H1 (cell line): ENCODE results near the gene GPBP1. TPM values are rescaled to one million over a fixed set of nuclear protein-coding genes. Genes with fewer than 3 reads are reported as not detected.

Experiments
- CTCF ChIA-PET: fragments of 300-600 bp; sonication (Branson Sonifier 250); formaldehyde crosslinking; loops from one replicate; lab custom pipeline; 2021; ENCODE audit not compliant: partially characterized antibody; lab: Charles Lee
- POLR2A ChIA-PET: fragments of 300-600 bp; sonication (Branson Sonifier 250); formaldehyde crosslinking; loops from one replicate; lab custom pipeline; 2021; ENCODE audit warnings: inconsistent platforms; ENCODE audit not compliant: partially characterized antibody; lab: Charles Lee
- DNase-seq, 2 experiments: peaks; one replicate each; pipeline versions ENCODE4 v3.0.0 to v3.0.0-alpha.2; 2010 to 2022; ENCODE audit warnings: low spot score in 2 of 2, low read depth in 1 of 2, mixed read lengths in 1 of 2
- FAIRE-seq: peaks from 2 replicates; lab custom pipeline; 2011; peaks lifted over from hg19 to GRCh38; lab: Jason Lieb, UNC
- H2AFZ ChIP-seq: 2 replicates; pipeline ENCODE4 v1.8.1; 2012; ENCODE audit warnings: low read length, inconsistent platforms
- H2AK5ac ChIP-seq: 2 replicates; pipeline ENCODE4 v1.6.1; 2013; ENCODE audit warnings: low read depth, low read length
- H2BK120ac ChIP-seq: replicated peaks from 2 replicates; pipeline ENCODE3; 2013; ENCODE audit warnings: low read depth, low read length, inconsistent platforms
- H2BK12ac ChIP-seq: 2 replicates; pipeline ENCODE4 v1.6.1; 2013; ENCODE audit warnings: low read depth, low read length
- H2BK15ac ChIP-seq: 2 replicates; pipeline ENCODE4 v1.6.1; 2013; ENCODE audit warnings: low read length
- H2BK20ac ChIP-seq: 2 replicates; pipeline ENCODE4 v1.6.1; 2013; ENCODE audit warnings: low read length
- H2BK5ac ChIP-seq: 2 replicates; pipeline ENCODE4 v1.6.1; 2013; ENCODE audit warnings: low read depth, low read length
- H3K14ac ChIP-seq: 2 replicates; pipeline ENCODE4 v1.6.1; 2013; ENCODE audit warnings: inconsistent platforms; ENCODE audit not compliant: insufficient read length
- H3K18ac ChIP-seq: 2 replicates; pipeline ENCODE4 v1.6.1; 2013; ENCODE audit warnings: low read length; ENCODE audit errors: extremely low read depth
- H3K23ac ChIP-seq: 2 replicates; pipeline ENCODE4 v1.6.1; 2013; ENCODE audit warnings: inconsistent platforms; ENCODE audit not compliant: insufficient read length
- H3K23me2 ChIP-seq: 2 replicates; pipeline ENCODE4 v1.6.1; 2013; ENCODE audit warnings: low read depth, low read length
- H3K27ac ChIP-seq: 2 replicates; pipeline ENCODE4 v1.6.1; 2011; ENCODE audit warnings: low read depth, low read length, inconsistent platforms
- H3K27me3 ChIP-seq, 4 experiments: replicated peaks in 1 of 4; 1 replicate in 1 of 4; 2 replicates in 3 of 4; pipeline versions ENCODE4 v1.6.1 to v1.8.1; 2011 to 2013; ENCODE audit warnings: low read length in 3 of 4, mild to moderate bottlenecking in 3 of 4, inconsistent platforms in 2 of 4, mixed read lengths in 2 of 4, moderate library complexity in 1 of 4; ENCODE audit not compliant: control insufficient read depth in 3 of 4, insufficient read depth in 3 of 4; ENCODE audit errors: extremely low read depth in 1 of 4
- H3K36me3 ChIP-seq, 4 experiments: 2 replicates each; pipeline versions ENCODE4 v1.6.1 to v1.8.1; 2011 to 2013; ENCODE audit warnings: mild to moderate bottlenecking in 4 of 4, low read length in 3 of 4, moderate library complexity in 2 of 4, control low read depth in 1 of 4, inconsistent platforms in 1 of 4; ENCODE audit not compliant: insufficient read depth in 4 of 4, control insufficient read depth in 2 of 4
- H3K4ac ChIP-seq: replicated peaks from 2 replicates; pipeline ENCODE3; 2013; ENCODE audit warnings: low read length, low read depth, mixed read lengths, inconsistent platforms; ENCODE audit not compliant: insufficient read length
- H3K4me1 ChIP-seq, 4 experiments: replicated peaks in 1 of 4; 1 replicate in 1 of 4; 2 replicates in 3 of 4; pipeline versions ENCODE4 v1.6.1 to v1.8.1; 2011 to 2013; ENCODE audit warnings: low read length in 3 of 4, inconsistent platforms in 2 of 4, mixed read lengths in 1 of 4; ENCODE audit not compliant: insufficient read depth in 4 of 4, control insufficient read depth in 3 of 4
- H3K4me2 ChIP-seq, 2 experiments: 2 replicates each; pipeline versions ENCODE4 v1.6.1 to v1.8.1; 2011 to 2013; ENCODE audit warnings: low read depth in 2 of 2, low read length in 2 of 2, control low read depth in 1 of 2, inconsistent platforms in 1 of 2, mild to moderate bottlenecking in 1 of 2; ENCODE audit not compliant: insufficient read depth in 1 of 2
- H3K4me3 ChIP-seq, 4 experiments: fragments of 200-600, 300-600 bp in 1 of 4; sonication (generic), shearing (Covaris generic), sonication (Bioruptor Twin) in 1 of 4; 2 replicates each; pipeline versions ENCODE4 v1.5.1 to v1.8.1; 2011 to 2016; ENCODE audit warnings: low read length in 4 of 4, low read depth in 3 of 4, control low read depth in 2 of 4, inconsistent platforms in 2 of 4, mild to moderate bottlenecking in 2 of 4, mixed read lengths in 1 of 4, moderate library complexity in 1 of 4; ENCODE audit not compliant: insufficient read depth in 2 of 4; ENCODE audit errors: extremely low read depth in 1 of 4
- H3K56ac ChIP-seq: replicated peaks from 2 replicates; pipeline ENCODE3; 2013; ENCODE audit warnings: low read depth, mild to moderate bottlenecking, mixed read lengths, low read length, inconsistent platforms; ENCODE audit not compliant: insufficient read length
- H3K79me1 ChIP-seq: 2 replicates; pipeline ENCODE4 v1.6.1; 2013; ENCODE audit warnings: low read depth, low read length, control low read depth
- H3K79me2 ChIP-seq, 2 experiments: 2 replicates each; pipeline versions ENCODE4 v1.6.1 to v1.8.1; 2012 to 2013; ENCODE audit warnings: low read length in 2 of 2, mild to moderate bottlenecking in 2 of 2, inconsistent platforms in 1 of 2; ENCODE audit not compliant: insufficient read depth in 2 of 2, control insufficient read depth in 1 of 2
- H3K9ac ChIP-seq, 4 experiments: replicated peaks in 1 of 4; 1 replicate in 1 of 4; 2 replicates in 3 of 4; pipeline versions ENCODE4 v1.6.1 to v1.8.1; 2011 to 2013; ENCODE audit warnings: low read depth in 3 of 4, low read length in 3 of 4, control low read depth in 2 of 4, mild to moderate bottlenecking in 2 of 4, moderate library complexity in 2 of 4, inconsistent platforms in 1 of 4; ENCODE audit errors: extremely low read depth in 1 of 4
- H3K9me3 ChIP-seq, 2 experiments: 2 replicates each; pipeline versions ENCODE4 v1.6.1 to v1.8.1; 2012 to 2013; ENCODE audit warnings: mild to moderate bottlenecking in 2 of 2, moderate library complexity in 2 of 2, control low read depth in 1 of 2, inconsistent platforms in 1 of 2, low read depth in 1 of 2, low read length in 1 of 2, mixed read lengths in 1 of 2; ENCODE audit not compliant: insufficient read depth in 2 of 2
- H4K20me1 ChIP-seq, 2 experiments: replicated peaks in 1 of 2; 2 replicates each; pipeline versions ENCODE3 to v1.8.1; 2011 to 2013; ENCODE audit warnings: inconsistent platforms in 2 of 2, low read length in 2 of 2, mild to moderate bottlenecking in 1 of 2; ENCODE audit not compliant: insufficient read depth in 2 of 2, control insufficient read depth in 1 of 2
- H4K5ac ChIP-seq: 2 replicates; pipeline ENCODE4 v1.6.1; 2013; ENCODE audit warnings: low read length, low read depth, mixed read lengths, inconsistent platforms; ENCODE audit not compliant: insufficient read length
- H4K8ac ChIP-seq: 2 replicates; pipeline ENCODE4 v1.8.0; 2013; ENCODE audit warnings: mild to moderate bottlenecking, moderate library complexity, low read length, inconsistent platforms; ENCODE audit not compliant: insufficient read depth; ENCODE audit errors: extremely low read depth
- H4K91ac ChIP-seq: replicated peaks from 2 replicates; pipeline ENCODE3; 2013; ENCODE audit warnings: low read length, mixed read lengths, inconsistent platforms; ENCODE audit not compliant: insufficient read length
- POLR2A ChIP-seq, 2 experiments: IDR thresholded peaks; 1 replicate in 1 of 2; 2 replicates in 1 of 2; pipeline ENCODE4 v1.6.1; 2011; ENCODE audit warnings: low read depth in 2 of 2, low read length in 2 of 2, mild to moderate bottlenecking in 2 of 2; ENCODE audit errors: control extremely low read depth in 1 of 2
- TAF1 ChIP-seq: IDR thresholded peaks from 2 replicates; pipeline ENCODE4 v1.6.1; 2011; ENCODE audit warnings: mild to moderate bottlenecking, low read depth, low read length
- WGBS, 2 experiments: shearing (Covaris generic) in 1 of 2; methylation state at CpG; one replicate each; pipeline versions ENCODE4 v1.1.6 to v1.1.7; 2013 to 2015; ENCODE audit warnings: low lambda C conversion rate in 2 of 2, mixed read lengths in 2 of 2, inconsistent platforms in 1 of 2, low coverage in 1 of 2, missing lambda C conversion rate in 1 of 2; ENCODE audit not compliant: insufficient replicate concordance in 2 of 2, insufficient coverage in 1 of 2, insufficient read length in 1 of 2; ENCODE audit errors: extremely low coverage in 1 of 2, missing lambda C conversion rate in 1 of 2; 5-methylcytosine and 5-hydroxymethylcytosine counted together
- polyA plus RNA-seq, 7 experiments: library from polyadenylated mRNA; depleted of rRNA in 3 of 7; stranded (reverse) in 5 of 7; unstranded in 2 of 7; fragments of >200 nt in 5 of 7; fragments of 200-250 nt in 2 of 7; gene quantifications; 1 replicate in 5 of 7; 2 replicates in 1 of 7; 4 replicates in 1 of 7; pipeline versions ENCODE4 v1.2.1 to v1.2.3, GENCODE V29; 2011 to 2013; ENCODE audit warnings: missing spikeins in 2 of 7, mixed read lengths in 2 of 7
- total RNA-seq: library from RNA; stranded (reverse); fragmentation: NEBNext Ultra II Directional; extraction: Animal tissue kit (Norgen Biotek cat#: 25700); gene quantifications from 2 replicates; pipeline ENCODE4 v1.2.1, GENCODE V29; 2021

GPBP1 gene
- total and polyA plus RNA-seq, 2 of the 8 experiments (the other 6 are each of a cell fraction or from before 2014, with no cell fraction given) = 29.2 to 108 TPM

DNA sequence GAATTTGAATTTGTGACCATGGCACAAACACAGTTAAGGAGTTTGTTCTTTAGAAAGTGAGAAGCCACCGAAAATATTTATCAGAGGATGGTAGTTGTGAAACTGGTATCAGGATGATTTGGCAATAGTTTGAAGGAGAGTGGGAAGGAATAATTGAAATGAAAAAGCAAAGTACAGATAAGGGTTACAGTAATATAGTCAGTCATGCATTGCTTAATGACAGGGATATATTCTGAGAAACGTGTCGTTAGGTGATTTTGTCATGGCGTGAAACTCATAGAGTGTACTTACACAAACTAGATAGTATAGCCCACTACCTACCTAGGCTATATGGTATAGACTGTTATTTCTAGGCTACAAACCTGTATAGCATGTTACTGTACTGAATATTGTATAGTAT lies 84.2 kb downstream of the GPBP1 start:
- WGBS, 2 experiments = 95% methylated on average over 4 of the region's 4 CpGs; no CpG with 5 or more reads in 1 of the 2 experiments
- Histone ChIP-seq H4K20me1 (no peaks in the 10 kb centered on the region), H4K5ac (no peak overlapping the region), H3K36me3 (peaks cover 0 to 68% (median 27%) of the 10 kb centered on the region in 4 experiments; a peak in 6 of 8 replicates), H2BK12ac (no peak overlapping the region), H2BK5ac (no peak overlapping the region), H3K4me1 (no peaks in the 10 kb centered on the region), H3K14ac (no peak overlapping the region), H3K9ac (no peak overlapping the region), H2AK5ac (no peak overlapping the region), H2BK120ac (no peak overlapping the region), H2BK15ac (no peak overlapping the region), H3K4me3 (no peak overlapping the region), H4K91ac (no peak overlapping the region), H3K9me3 (no peaks in the 10 kb centered on the region), H4K8ac (no peak overlapping the region), H3K23ac (no peak overlapping the region), H3K27me3 (no peaks in the 10 kb centered on the region), H3K79me1 (peaks cover 3% of the 10 kb centered on the region; the same call in 1 of the 2 replicates), H2BK20ac (no peak overlapping the region), H3K18ac (no peak overlapping the region), H2AFZ (no peak overlapping the region), H3K23me2 (no peaks in the 10 kb centered on the region; the same call in 1 of the 2 replicates), H3K4ac (no peak overlapping the region), H3K4me2 (no peak overlapping the region), H3K27ac (no peak overlapping the region), H3K79me2 (peaks cover 0 to 5% of the 10 kb centered on the region in 2 experiments; a peak in 2 of 4 replicates), H3K56ac (no peak overlapping the region)
- TF ChIP-seq TAF1 (no peak), POLR2A (IDR thresholded peaks at IDR 0.05; ENCODE audit: control extremely low read depth in 1 of 2, low read depth in 2 of 2, low read length in 2 of 2) (no peak)
- POLR2A ChIA-PET = no interaction called here
- CTCF ChIA-PET = no interaction called here
- FAIRE-seq (no peak), DNase-seq (no peak)
